ENCODE data around the gene NKX6-2. TPM values are rescaled to one million over a fixed set of nuclear protein-coding genes. Genes with fewer than 3 reads are reported as not detected.

Gene NKX6-2
- total RNA-seq, 4 donors from 2014 or later, result not detected

DNA sequence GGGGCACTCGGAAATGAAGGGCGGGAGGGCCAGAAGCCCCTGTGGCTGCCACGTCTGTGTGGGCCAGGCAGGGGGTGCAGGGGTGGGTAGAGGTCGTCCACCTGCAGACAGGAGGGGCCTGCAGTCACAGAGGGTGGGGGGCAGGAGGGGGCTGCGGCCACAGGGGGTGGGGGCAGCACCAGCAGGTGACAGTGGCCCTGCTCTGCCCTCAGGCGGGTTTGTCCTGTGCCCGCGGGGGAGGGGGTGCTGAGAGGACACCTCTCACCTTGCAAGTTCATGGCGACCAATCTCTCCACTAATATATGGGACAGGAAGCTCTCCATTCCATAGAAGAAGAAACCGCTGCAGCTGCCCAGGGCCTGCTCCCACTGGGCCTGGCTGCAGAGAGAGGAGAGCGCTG, 26.6 kb upstream of the NKX6-2 start:
- Histone ChIP-seq H3K4me3 (replicated peaks in 1 of 3) (no peak overlapping the region), H3K4me1 (no peaks in the 10 kb centered on the region), H3K9me3 (no peaks in the 10 kb centered on the region), H3K36me3 (no peaks in the 10 kb centered on the region), H3K27ac (no peak overlapping the region), H3K27me3 (no peaks in the 10 kb centered on the region)
- 81 to 89% methylated on average over 6 to 10 of the region's 11 CpGs for WGBS, 2 donors
- no peak for DNase-seq
- TF ChIP-seq POLR2A (IDR thresholded peaks at IDR 0.05), result no peak
- TF ChIP-seq, protein P1, sequence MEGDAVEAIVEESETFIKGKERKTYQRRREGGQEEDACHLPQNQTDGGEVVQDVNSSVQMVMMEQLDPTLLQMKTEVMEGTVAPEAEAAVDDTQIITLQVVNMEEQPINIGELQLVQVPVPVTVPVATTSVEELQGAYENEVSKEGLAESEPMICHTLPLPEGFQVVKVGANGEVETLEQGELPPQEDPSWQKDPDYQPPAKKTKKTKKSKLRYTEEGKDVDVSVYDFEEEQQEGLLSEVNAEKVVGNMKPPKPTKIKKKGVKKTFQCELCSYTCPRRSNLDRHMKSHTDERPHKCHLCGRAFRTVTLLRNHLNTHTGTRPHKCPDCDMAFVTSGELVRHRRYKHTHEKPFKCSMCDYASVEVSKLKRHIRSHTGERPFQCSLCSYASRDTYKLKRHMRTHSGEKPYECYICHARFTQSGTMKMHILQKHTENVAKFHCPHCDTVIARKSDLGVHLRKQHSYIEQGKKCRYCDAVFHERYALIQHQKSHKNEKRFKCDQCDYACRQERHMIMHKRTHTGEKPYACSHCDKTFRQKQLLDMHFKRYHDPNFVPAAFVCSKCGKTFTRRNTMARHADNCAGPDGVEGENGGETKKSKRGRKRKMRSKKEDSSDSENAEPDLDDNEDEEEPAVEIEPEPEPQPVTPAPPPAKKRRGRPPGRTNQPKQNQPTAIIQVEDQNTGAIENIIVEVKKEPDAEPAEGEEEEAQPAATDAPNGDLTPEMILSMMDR (IDR thresholded peaks at IDR 0.05), result no peak
- intact Hi-C loops (cut with DNase I), result no loop called here

DNA sequence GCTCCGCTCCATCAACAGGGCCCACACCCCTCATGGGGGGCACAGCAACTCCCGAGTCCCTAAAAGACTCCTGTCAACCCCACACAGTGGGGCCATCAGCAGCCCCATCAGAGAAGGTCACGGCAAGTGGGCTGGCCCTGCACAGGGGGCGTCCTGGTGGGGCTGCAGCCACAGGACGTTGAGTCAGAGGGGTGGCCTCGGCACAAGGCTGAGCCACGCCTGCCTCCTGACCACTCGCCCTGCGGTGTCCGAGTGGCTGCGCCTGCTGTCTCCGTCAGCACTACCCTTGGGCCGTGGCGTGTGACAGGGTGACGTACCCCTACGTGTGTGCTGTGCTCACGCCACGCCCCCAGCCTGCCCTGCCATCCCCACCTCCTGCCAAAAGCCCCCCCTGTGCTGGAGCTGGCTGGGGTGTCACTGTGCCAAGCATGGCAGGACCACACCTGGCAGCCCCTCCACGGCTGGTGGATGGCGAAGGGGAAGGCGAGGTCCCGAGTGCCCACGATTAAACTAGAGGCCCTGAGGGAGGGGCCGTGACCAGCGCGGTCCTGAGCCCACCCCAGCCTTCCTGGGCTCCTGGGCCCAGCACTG, 26.0 kb upstream of the NKX6-2 start:
- 92% methylated on average over 9 of the region's 26 CpGs; no CpG with 5 or more reads in 1 of the 2 donors for WGBS, 2 donors
- no peaks in the 10 kb centered on the region for H3K9me3 ChIP-seq
- no peaks in the 10 kb centered on the region for H3K27me3 ChIP-seq
- no peaks in the 10 kb centered on the region for H3K36me3 ChIP-seq
- intact Hi-C loops (cut with DNase I), result no loop called here
- no peak overlapping the region for H3K27ac ChIP-seq
- no peaks in the 10 kb centered on the region for H3K4me1 ChIP-seq
- TF ChIP-seq, protein P1 (IDR thresholded peaks at IDR 0.05), result no peak
- no peak for TF ChIP-seq POLR2A (IDR thresholded peaks at IDR 0.05)
- no peak overlapping the region for H3K4me3 ChIP-seq (replicated peaks in 1 of 3)
- DNase-seq, result no peak

DNA sequence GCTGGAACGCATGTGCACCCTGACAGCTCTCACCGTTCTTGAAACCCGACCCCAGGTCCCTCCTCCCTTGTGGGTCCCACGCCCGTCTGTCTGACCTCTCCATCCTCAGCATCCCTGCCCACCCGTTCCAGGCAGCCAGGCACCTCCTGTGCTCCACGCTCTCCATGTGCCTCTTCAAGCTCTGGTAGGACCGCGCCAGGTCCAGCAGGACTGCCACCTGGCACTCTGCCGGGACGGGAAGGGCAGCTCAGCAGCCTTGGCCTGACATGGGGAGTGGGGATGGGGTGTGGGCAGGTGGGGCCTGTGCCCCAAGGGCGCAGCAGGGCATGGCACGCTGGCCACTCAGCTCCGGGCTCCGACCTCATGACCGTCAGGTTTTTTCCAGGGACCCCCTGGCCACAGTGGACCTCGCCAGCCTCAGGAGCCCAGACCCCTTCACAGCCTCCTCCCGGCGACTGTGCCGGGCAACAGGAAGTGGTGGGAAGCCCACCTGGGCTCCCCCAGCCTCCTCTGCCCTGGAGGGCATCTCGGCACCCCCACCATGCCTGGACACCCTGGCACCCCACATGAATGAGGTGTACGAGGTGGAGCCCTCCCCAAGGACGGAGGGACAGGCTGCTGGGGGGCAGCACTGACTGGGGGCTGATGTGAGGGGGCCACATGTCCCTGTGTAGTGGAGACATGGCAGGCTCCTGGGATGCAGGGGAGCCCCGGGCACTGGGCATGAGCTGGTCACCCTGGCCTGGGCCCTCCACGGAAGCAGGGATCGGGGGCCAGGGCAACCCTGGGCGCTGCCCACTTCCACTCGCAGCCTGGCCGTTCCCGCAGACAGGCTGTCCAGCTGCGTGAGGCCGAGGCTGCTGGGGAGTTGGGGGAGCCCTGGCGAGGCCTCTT, 25.1 kb upstream of the NKX6-2 start:
- WGBS, 2 donors, result 65 to 70% methylated on average over 17 to 27 of the region's 33 CpGs
- intact Hi-C loops (cut with DNase I), result no loop called here
- Histone ChIP-seq H3K27me3 (no peaks in the 10 kb centered on the region), H3K27ac (no peak overlapping the region), H3K36me3 (no peaks in the 10 kb centered on the region), H3K4me1 (no peaks in the 10 kb centered on the region), H3K4me3 (replicated peaks in 1 of 3) (no peak overlapping the region), H3K9me3 (no peaks in the 10 kb centered on the region)
- TF ChIP-seq POLR2A (IDR thresholded peaks at IDR 0.05), result no peak
- TF ChIP-seq, protein P1 (IDR thresholded peaks at IDR 0.05), result no peak
- no peak for DNase-seq

DNA sequence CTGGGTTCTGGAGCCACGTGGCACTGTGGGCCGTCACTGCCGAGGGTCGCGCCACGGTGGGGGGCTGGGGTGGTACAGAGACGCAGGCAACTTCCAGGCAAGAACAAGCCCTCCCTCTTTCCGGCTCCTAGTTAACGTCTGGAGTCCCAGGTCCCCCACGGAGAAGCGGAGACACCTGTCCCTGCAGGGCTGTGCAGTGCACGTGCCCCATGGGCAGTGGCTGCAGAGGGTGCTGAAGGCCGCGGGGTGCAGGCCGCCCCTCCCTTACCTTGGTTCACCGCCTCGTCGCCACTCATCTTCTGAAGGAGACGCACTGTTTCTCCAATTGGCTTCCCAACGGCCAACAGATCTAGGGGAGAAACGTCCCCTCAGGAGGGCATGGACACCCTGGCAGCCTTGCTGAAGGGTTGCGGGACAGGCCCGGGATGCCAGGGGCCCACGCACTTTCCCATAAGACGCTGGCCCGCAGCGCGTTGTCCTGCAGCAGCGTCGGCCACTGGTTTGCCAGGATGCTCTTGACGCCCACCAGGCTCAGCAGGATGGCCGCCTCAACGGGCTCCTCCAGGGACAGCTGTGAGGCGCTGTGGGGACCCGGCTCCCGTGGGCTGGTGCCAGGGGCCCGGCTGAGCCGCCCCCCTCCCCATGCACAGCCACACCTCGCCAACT, 24.3 kb upstream of the NKX6-2 start:
- H3K27me3 ChIP-seq, result no peaks in the 10 kb centered on the region
- H3K4me1 ChIP-seq, result no peaks in the 10 kb centered on the region
- H3K36me3 ChIP-seq, result no peaks in the 10 kb centered on the region
- intact Hi-C loops (cut with DNase I), result no loop called here
- H3K27ac ChIP-seq, result no peak overlapping the region
- H3K4me3 ChIP-seq (replicated peaks in 1 of 3), result no peak overlapping the region
- no peak for DNase-seq
- TF ChIP-seq POLR2A (IDR thresholded peaks at IDR 0.05), result no peak
- TF ChIP-seq, protein P1 (IDR thresholded peaks at IDR 0.05), result no peak
- no peaks in the 10 kb centered on the region for H3K9me3 ChIP-seq
- 83 to 90% methylated on average over 11 to 21 of the region's 39 CpGs for WGBS, 2 donors

Data from thyroid gland (tissue), 4 donors.